ENCODE results near the gene SSBP3.

GRCh38 chr1:54355931-54356679, 50.1 kb downstream of the SSBP3 start:
- no peak for TF ChIP-seq CTCF (conservative IDR thresholded peaks at IDR 0.05; ENCODE audit: low read depth, low read length)
- TF ChIP-seq EZH2phosphoT487 (IDR thresholded peaks at IDR 0.05; ENCODE audit: borderline replicate concordance, low read length), result no peak
